ENCODE data around the gene NMT1.

NMT1 gene

GRCh38 chr17:45128331-45128730, 67.2 kb downstream of the NMT1 start:
- Histone ChIP-seq H3K9me3 (replicated peaks; ENCODE audit: low read length) (no peaks in the 10 kb centered on the region), H3K9ac (ENCODE audit: low read depth, low read length) (peak overlapping the region; percentile 31), H3K4me1 (ENCODE audit: control insufficient read depth, insufficient read depth, low read length) (peaks cover 55% of the 10 kb centered on the region), H3K27me3 (ENCODE audit: control insufficient read depth, insufficient read depth, low read length) (no peaks in the 10 kb centered on the region), H3K36me3 (ENCODE audit: insufficient read depth, low read length) (no peaks in the 10 kb centered on the region), H3K4me3 (ENCODE audit: low read length) (no peak overlapping the region), H3K4me2 (ENCODE audit: low read length) (peak overlapping the region; percentile 44)

DNA sequence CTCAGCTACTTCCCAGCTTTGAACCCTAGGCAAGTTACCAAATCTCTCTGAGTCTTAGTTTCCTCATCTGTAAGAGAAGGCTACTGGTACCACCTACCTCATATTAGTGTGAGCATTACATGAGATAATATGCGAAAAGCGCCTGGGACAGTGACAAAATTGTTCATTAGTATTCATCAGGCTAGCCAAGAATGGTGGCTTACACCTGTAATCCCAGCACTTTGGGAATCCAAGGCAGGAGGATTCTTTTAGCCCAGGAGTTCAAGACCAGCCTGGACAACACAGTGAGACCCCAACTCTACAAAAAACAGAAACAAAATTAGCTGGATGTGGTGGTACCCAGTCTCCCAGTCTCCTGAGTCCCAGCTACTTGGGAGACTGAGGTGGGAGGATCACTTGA, 67.9 kb downstream of the NMT1 start:
- no peak overlapping the region for H3K4me2 ChIP-seq (ENCODE audit: low read length)
- H3K9me3 ChIP-seq (replicated peaks; ENCODE audit: low read length): no peaks in the 10 kb centered on the region
- H3K4me1 ChIP-seq (ENCODE audit: control insufficient read depth, insufficient read depth, low read length): peaks cover 48% of the 10 kb centered on the region
- H3K27me3 ChIP-seq (ENCODE audit: control insufficient read depth, insufficient read depth, low read length): no peaks in the 10 kb centered on the region
- no peak overlapping the region for H3K4me3 ChIP-seq (ENCODE audit: low read length)
- no peaks in the 10 kb centered on the region for H3K36me3 ChIP-seq (ENCODE audit: insufficient read depth, low read length)
- H3K9ac ChIP-seq (ENCODE audit: low read depth, low read length): no peak overlapping the region

- H3K9ac ChIP-seq (ENCODE audit: low read depth, low read length): no peak overlapping the region
- H3K36me3 ChIP-seq (ENCODE audit: insufficient read depth, low read length): no peaks in the 10 kb centered on the region
- H3K4me3 ChIP-seq (ENCODE audit: low read length): no peak overlapping the region
- H3K27me3 ChIP-seq (ENCODE audit: control insufficient read depth, insufficient read depth, low read length): no peaks in the 10 kb centered on the region
- no peaks in the 10 kb centered on the region for H3K9me3 ChIP-seq (replicated peaks; ENCODE audit: low read length)
- peaks cover 43% of the 10 kb centered on the region for H3K4me1 ChIP-seq (ENCODE audit: control insufficient read depth, insufficient read depth, low read length)
- H3K4me2 ChIP-seq (ENCODE audit: low read length): no peak overlapping the region
Measured at GRCh38 chr17:45129426-45129939, 68.4 kb downstream of the NMT1 start.

DNA sequence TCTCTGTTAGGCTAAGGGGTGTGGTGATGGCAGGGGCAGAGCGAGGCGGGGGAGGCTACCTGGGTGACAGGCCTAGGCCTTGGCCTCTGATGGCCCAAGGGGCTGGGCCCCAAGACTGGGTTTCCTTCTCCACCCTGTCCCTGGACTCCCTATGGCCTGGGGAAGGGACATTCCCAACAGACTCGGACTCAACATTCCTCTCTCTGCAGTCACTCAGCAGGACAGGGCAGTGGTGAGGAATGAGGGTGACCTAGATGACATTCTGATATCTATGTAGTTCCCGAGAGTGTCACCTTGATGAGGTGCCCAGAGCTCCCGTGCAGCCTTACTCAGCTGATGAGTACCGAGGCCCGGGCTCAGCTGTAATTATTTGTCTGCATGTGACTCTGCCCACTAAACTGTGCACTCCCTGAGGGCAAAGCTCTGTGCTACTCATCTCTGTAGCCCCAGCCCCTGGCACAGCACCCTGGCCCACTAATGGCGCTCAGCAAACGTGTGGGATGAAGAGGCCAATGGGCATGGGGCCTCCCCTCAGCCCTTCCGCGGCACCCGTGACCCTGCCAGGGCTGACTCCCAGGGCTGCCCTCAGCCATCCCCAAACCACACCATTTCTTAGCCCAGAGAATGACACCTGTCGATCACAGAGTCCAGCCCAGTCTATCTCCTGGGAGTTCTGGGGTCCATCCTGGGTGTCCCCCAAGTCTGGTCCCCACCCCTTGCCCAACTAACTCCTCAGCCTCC, 69.0 kb downstream of the NMT1 start:
- H3K36me3 ChIP-seq (ENCODE audit: insufficient read depth, low read length): no peaks in the 10 kb centered on the region
- no peak overlapping the region for H3K4me2 ChIP-seq (ENCODE audit: low read length)
- no peak overlapping the region for H3K9ac ChIP-seq (ENCODE audit: low read depth, low read length)
- no peaks in the 10 kb centered on the region for H3K9me3 ChIP-seq (replicated peaks; ENCODE audit: low read length)
- no peaks in the 10 kb centered on the region for H3K27me3 ChIP-seq (ENCODE audit: control insufficient read depth, insufficient read depth, low read length)
- H3K4me1 ChIP-seq (ENCODE audit: control insufficient read depth, insufficient read depth, low read length): peaks cover 39% of the 10 kb centered on the region
- no peak overlapping the region for H3K4me3 ChIP-seq (ENCODE audit: low read length)

DNA sequence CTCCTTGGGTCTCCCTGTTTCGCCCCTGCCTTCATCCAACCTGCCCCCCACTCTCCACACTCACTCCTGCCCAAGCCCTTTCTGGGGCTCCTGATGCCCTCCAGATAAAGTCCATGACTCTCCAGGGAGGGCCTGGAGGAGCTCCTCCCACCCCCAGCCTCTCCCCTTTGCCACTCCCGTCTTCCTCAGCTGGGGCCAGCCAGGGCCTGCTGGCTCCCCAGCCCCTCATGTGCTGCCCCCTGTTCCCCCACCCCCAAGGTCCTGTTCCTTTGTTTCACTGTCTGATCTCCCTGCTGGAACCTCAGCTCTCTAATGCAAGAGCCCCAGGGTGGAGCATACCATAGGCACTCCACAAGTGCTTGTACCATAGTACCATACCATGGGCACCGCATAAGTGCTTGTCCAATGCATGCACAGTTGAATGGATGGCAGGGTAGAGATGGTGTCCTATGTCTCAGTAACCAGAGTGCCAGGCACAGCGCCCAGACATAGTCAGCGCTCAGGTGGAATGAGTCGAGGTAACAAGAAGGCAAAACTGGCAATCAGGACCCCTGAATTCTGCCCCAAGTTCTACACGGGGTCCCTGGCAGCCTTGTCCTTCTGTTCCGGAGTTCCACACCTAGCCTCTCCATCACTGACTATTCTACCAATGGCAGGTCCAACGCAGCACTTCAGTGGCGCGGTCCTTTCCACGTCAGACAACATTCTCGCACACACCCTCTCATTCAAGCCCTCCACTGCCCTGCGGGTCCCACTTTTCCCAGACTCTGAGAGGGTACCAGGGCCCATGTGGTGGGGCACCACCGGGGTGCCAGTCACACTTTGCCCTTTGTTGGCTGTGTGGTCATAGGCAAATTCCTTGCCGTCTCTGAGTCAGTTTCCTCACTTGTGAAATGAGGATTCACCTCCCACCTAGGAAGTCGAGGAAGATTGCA, 69.8 kb downstream of the NMT1 start:
- H3K27me3 ChIP-seq (ENCODE audit: control insufficient read depth, insufficient read depth, low read length): no peaks in the 10 kb centered on the region
- no peaks in the 10 kb centered on the region for H3K36me3 ChIP-seq (ENCODE audit: insufficient read depth, low read length)
- peak overlapping the region; percentile 96 for H3K4me3 ChIP-seq (ENCODE audit: low read length)
- H3K9me3 ChIP-seq (replicated peaks; ENCODE audit: low read length): no peaks in the 10 kb centered on the region
- peak overlapping the region; percentile 100 for H3K4me2 ChIP-seq (ENCODE audit: low read length)
- H3K9ac ChIP-seq (ENCODE audit: low read depth, low read length): no peak overlapping the region
- H3K4me1 ChIP-seq (ENCODE audit: control insufficient read depth, insufficient read depth, low read length): peaks cover 43% of the 10 kb centered on the region

- Histone ChIP-seq H3K4me3 (ENCODE audit: low read length) (peak overlapping the region; percentile 96), H3K9me3 (replicated peaks; ENCODE audit: low read length) (no peaks in the 10 kb centered on the region), H3K4me2 (ENCODE audit: low read length) (peak overlapping the region; percentile 100), H3K27me3 (ENCODE audit: control insufficient read depth, insufficient read depth, low read length) (no peaks in the 10 kb centered on the region), H3K36me3 (ENCODE audit: insufficient read depth, low read length) (no peaks in the 10 kb centered on the region), H3K4me1 (ENCODE audit: control insufficient read depth, insufficient read depth, low read length) (peaks cover 46% of the 10 kb centered on the region), H3K9ac (ENCODE audit: low read depth, low read length) (peak overlapping the region; percentile 91)
Measured at GRCh38 chr17:45131616-45132319, 70.7 kb downstream of the NMT1 start.

- H3K4me3 ChIP-seq (ENCODE audit: low read length): peak within 1 kb of the TSS; percentile 96
- H3K9me3 ChIP-seq (replicated peaks; ENCODE audit: low read length): no peaks in the 10 kb centered on the region
- no peaks in the 10 kb centered on the region for H3K27me3 ChIP-seq (ENCODE audit: control insufficient read depth, insufficient read depth, low read length)
- no peaks in the 10 kb centered on the region for H3K36me3 ChIP-seq (ENCODE audit: insufficient read depth, low read length)
- H3K4me2 ChIP-seq (ENCODE audit: low read length): peak within 1 kb of the TSS; percentile 100
- H3K4me1 ChIP-seq (ENCODE audit: control insufficient read depth, insufficient read depth, low read length): peaks cover 44% of the 10 kb centered on the region
- peak within 1 kb of the TSS; percentile 91 for H3K9ac ChIP-seq (ENCODE audit: low read depth, low read length)
Measured at GRCh38 chr17:45132320-45132571, 71.1 kb downstream of the NMT1 start, which contains the start of gene PLCD3. PLCD3 (minus strand) TSS chr17:45132515; CDS start chr17:45132410, 105 bp downstream.

GRCh38 chr17:45132572-45133463, 71.7 kb downstream of the NMT1 start:
- Histone ChIP-seq H3K4me1 (ENCODE audit: control insufficient read depth, insufficient read depth, low read length) (peaks cover 38% of the 10 kb centered on the region), H3K27me3 (ENCODE audit: control insufficient read depth, insufficient read depth, low read length) (no peaks in the 10 kb centered on the region), H3K9me3 (replicated peaks; ENCODE audit: low read length) (no peaks in the 10 kb centered on the region), H3K4me3 (ENCODE audit: low read length) (peak overlapping the region; percentile 96), H3K9ac (ENCODE audit: low read depth, low read length) (peak overlapping the region; percentile 91), H3K4me2 (ENCODE audit: low read length) (peak overlapping the region; percentile 100), H3K36me3 (ENCODE audit: insufficient read depth, low read length) (no peaks in the 10 kb centered on the region)

DNA sequence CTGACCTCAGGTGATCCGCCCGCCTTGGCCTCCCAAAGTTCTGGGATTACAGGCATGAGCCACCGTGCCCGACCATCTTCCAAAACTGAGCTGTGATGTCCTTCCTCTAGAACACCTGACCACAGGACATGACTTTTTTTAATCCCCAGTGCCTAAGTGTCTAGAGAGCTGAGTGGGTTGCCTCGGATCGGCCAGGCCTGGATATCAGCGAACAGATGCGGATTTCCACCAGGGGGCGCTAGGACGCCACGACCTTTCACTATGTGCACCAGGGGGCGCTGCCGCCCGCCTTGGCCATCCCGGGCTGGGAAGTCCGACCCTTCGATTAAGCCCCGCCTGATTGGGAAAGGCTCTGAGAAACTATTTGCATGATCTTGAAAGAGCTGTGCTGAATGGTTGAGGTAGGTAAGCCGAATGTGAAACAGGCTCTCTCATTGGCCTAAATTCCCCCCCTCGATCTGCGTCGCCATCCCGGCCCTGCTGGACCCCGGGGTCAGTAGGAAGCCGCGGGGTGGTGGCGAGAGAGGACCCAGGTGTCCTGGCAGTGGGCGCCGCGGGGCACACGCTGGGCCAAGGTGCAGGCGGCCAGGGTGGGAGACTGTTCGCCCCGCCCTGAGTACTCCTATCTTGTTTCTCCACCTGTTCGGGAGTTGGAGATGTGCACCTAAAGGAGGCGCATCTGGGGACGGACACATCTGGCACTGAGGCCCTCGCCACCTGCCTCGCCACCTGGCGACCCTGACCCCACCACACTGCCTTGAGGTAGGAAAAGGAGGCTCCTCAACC, 74.3 kb downstream of the NMT1 start, which contains the start of gene ACBD4:
TSS of gene ACBD4 (plus strand) at position 496 of the 786 bp plus-strand sequence. CDS start 458 bp downstream, outside the sequence.
- Histone ChIP-seq H3K9me3 (replicated peaks; ENCODE audit: low read length) (no peaks in the 10 kb centered on the region), H3K27me3 (ENCODE audit: control insufficient read depth, insufficient read depth, low read length) (no peaks in the 10 kb centered on the region), H3K36me3 (ENCODE audit: insufficient read depth, low read length) (no peaks in the 10 kb centered on the region), H3K4me3 (ENCODE audit: low read length) (peak within 1 kb of the TSS; percentile 80), H3K4me1 (ENCODE audit: control insufficient read depth, insufficient read depth, low read length) (peaks cover 21% of the 10 kb centered on the region), H3K9ac (ENCODE audit: low read depth, low read length) (peak within 1 kb of the TSS; percentile 72), H3K4me2 (ENCODE audit: low read length) (peak within 1 kb of the TSS; percentile 95)
